Neural cell (in vitro differentiated cells): ENCODE measurements around the gene CDK13. TPM values are rescaled to one million over a fixed set of nuclear protein-coding genes. Genes with fewer than 3 reads are reported as not detected.

Experiments
- H2AFZ ChIP-seq: fragments of 200-600, 300-800 bp; sonication (generic), shearing (Covaris generic); 2 replicates; pipeline ENCODE4 v1.6.0; 2014; ENCODE audit warnings: low read depth, mild to moderate bottlenecking, antibody characterized with exemption, low read length, moderate library complexity
- H3F3A ChIP-seq: fragments of 200-600 bp; shearing (Covaris generic); 2 replicates; pipeline ENCODE4 v1.6.1; 2016; ENCODE audit warnings: mild to moderate bottlenecking, moderate library complexity, mixed read lengths, antibody characterized with exemption, low read length; ENCODE audit not compliant: insufficient read depth, poor library complexity, severe bottlenecking
- H3K27ac ChIP-seq: fragments of 200-600, 300-800 bp; sonication (generic), shearing (Covaris generic); 2 replicates; pipeline ENCODE4 v1.5.1; 2014; ENCODE audit warnings: mild to moderate bottlenecking, low read length, moderate library complexity
- H3K27me3 ChIP-seq: fragments of 300-800, 200-600 bp; sonication (generic), shearing (Covaris generic); 2 replicates; pipeline ENCODE4 v1.6.0; 2014; ENCODE audit warnings: mild to moderate bottlenecking, low read depth, low read length, moderate library complexity; ENCODE audit not compliant: insufficient read depth
- H3K36me3 ChIP-seq: fragments of 300-800, 200-600 bp; sonication (generic), shearing (Covaris generic); 2 replicates; pipeline ENCODE4 v1.5.1; 2014; ENCODE audit warnings: mild to moderate bottlenecking, antibody characterized with exemption, low read length, moderate library complexity; ENCODE audit not compliant: insufficient read depth
- H3K4me2 ChIP-seq: fragments of 300-800, 200-600 bp; sonication (generic), shearing (Covaris generic); 2 replicates; pipeline ENCODE4 v1.6.0; 2014; ENCODE audit warnings: mild to moderate bottlenecking, low read length
- H3K4me3 ChIP-seq: fragments of 300-800, 200-600 bp; sonication (generic), shearing (Covaris generic); 2 replicates; pipeline ENCODE4 v1.5.1; 2014; ENCODE audit warnings: mild to moderate bottlenecking, low read length, moderate library complexity
- H3K79me2 ChIP-seq: fragments of 200-600 bp; shearing (Covaris generic); replicated peaks from 2 replicates; pipeline ENCODE4 v1.6.0; 2014; ENCODE audit warnings: mild to moderate bottlenecking, low read length, moderate library complexity; ENCODE audit not compliant: insufficient read depth
- H3K9ac ChIP-seq: fragments of 300-800, 200-600 bp; sonication (generic), shearing (Covaris generic); 2 replicates; pipeline ENCODE4 v1.6.1; 2016; ENCODE audit warnings: mild to moderate bottlenecking, low read length, mixed read lengths
- H3K9me2 ChIP-seq: fragments of 200-600 bp; shearing (Covaris generic); 2 replicates; pipeline ENCODE4 v1.6.1; 2016; ENCODE audit warnings: mild to moderate bottlenecking, low read length, mixed read lengths; ENCODE audit not compliant: insufficient read depth
- H3K9me3 ChIP-seq: fragments of 200-600, 300-800 bp; sonication (generic), shearing (Covaris generic); 2 replicates; pipeline ENCODE4 v1.6.1; 2016; ENCODE audit warnings: mild to moderate bottlenecking, mixed run types, low read length, moderate library complexity, mixed read lengths
- H4K20me1 ChIP-seq: fragments of 200-600 bp; shearing (Covaris generic); 2 replicates; pipeline ENCODE4 v1.6.1; 2016; ENCODE audit warnings: mild to moderate bottlenecking, mixed run types; ENCODE audit not compliant: insufficient read depth
- CTCF ChIP-seq: fragments of 450-650 bp; IDR thresholded peaks from 2 replicates; pipeline ENCODE4 v1.5.1; 2014; ENCODE audit warnings: antibody characterized with exemption, mild to moderate bottlenecking, moderate library complexity; ENCODE audit not compliant: poor library complexity, severe bottlenecking
- EP300 ChIP-seq: fragments of 450-650 bp; conservative IDR thresholded peaks from 2 replicates; pipeline ENCODE4 v1.6.1; 2014; ENCODE audit warnings: antibody characterized with exemption, mild to moderate bottlenecking, moderate library complexity; ENCODE audit not compliant: poor library complexity, severe bottlenecking
- EZH2 ChIP-seq: fragments of 200-600, 300-800 bp; shearing (Covaris generic), sonication (generic); IDR thresholded peaks from 2 replicates; pipeline ENCODE4 v1.6.1; 2014; ENCODE audit warnings: antibody characterized with exemption, low read length, borderline replicate concordance, mild to moderate bottlenecking; ENCODE audit not compliant: insufficient read depth, poor library complexity, severe bottlenecking
- MXI1 ChIP-seq: fragments of 450-650 bp; conservative IDR thresholded peaks from 2 replicates; pipeline ENCODE4 v1.6.1; 2014; ENCODE audit warnings: antibody characterized with exemption, mild to moderate bottlenecking; ENCODE audit not compliant: poor library complexity, severe bottlenecking
- POLR2AphosphoS5 ChIP-seq: IDR thresholded peaks from 2 replicates; pipeline ENCODE4 v1.6.1; 2012
- RAD21 ChIP-seq: fragments of 450-650 bp; conservative IDR thresholded peaks from 2 replicates; pipeline ENCODE4 v1.6.1; 2014; ENCODE audit warnings: antibody characterized with exemption, mild to moderate bottlenecking, moderate library complexity
- REST ChIP-seq: IDR thresholded peaks from 2 replicates; pipeline ENCODE4 v1.6.1; 2012; ENCODE audit warnings: borderline replicate concordance
- SMC3 ChIP-seq: fragments of 450-650 bp; conservative IDR thresholded peaks from 2 replicates; pipeline ENCODE4 v1.6.1; 2014; ENCODE audit warnings: antibody characterized with exemption, mild to moderate bottlenecking, moderate library complexity; ENCODE audit not compliant: poor library complexity
- polyA plus RNA-seq: library from polyadenylated mRNA; depleted of rRNA; stranded (reverse); fragments of >200 nt; gene quantifications from 2 replicates; pipeline ENCODE4 v1.2.3, GENCODE V29; 2014

Gene CDK13
- polyA plus RNA-seq, 1 donor from 2014 or later = 27.0 TPM

GRCh38 chr7:40059057-40059456, 109.0 kb downstream of the CDK13 start:
- TF ChIP-seq SMC3 (no peak), CTCF (no peak), RAD21 (no peak), POLR2AphosphoS5 (no peak), EP300 (no peak), MXI1 (no peak)
- Histone ChIP-seq H3K9me3 (no peaks in the 10 kb centered on the region), H3K4me3 (no peak overlapping the region), H4K20me1 (no peaks in the 10 kb centered on the region), H3K9me2 (no peaks in the 10 kb centered on the region), H3K9ac (no peak overlapping the region), H2AFZ (no peak overlapping the region), H3K79me2 (no peaks in the 10 kb centered on the region), H3F3A (no peaks in the 10 kb centered on the region), H3K36me3 (no peaks in the 10 kb centered on the region), H3K27me3 (no peaks in the 10 kb centered on the region), H3K4me2 (no peak overlapping the region), H3K27ac (no peak overlapping the region)

- H3K27ac ChIP-seq = no peak overlapping the region
- H3K27me3 ChIP-seq = no peaks in the 10 kb centered on the region
- H3F3A ChIP-seq = no peaks in the 10 kb centered on the region
Measured at GRCh38 chr7:40072268-40072667, 122.2 kb downstream of the CDK13 start.

GRCh38 chr7:40073239-40073638, 123.2 kb downstream of the CDK13 start:
- Histone ChIP-seq H3K4me3 (no peak overlapping the region), H3K27ac (no peak overlapping the region)
- TF ChIP-seq REST (no peak), EZH2 (no peak), EP300 (no peak), CTCF (no peak), RAD21 (no peak)

More at GRCh38 chr7:40072268-40072667, 122.2 kb downstream of the CDK13 start:
- no peak overlapping the region for H3K9ac ChIP-seq
- no peaks in the 10 kb centered on the region for H3K9me2 ChIP-seq
- H3K36me3 ChIP-seq = no peaks in the 10 kb centered on the region
- no peaks in the 10 kb centered on the region for H3K79me2 ChIP-seq
- no peak overlapping the region for H2AFZ ChIP-seq
- H3K4me2 ChIP-seq = no peak overlapping the region
- no peak for TF ChIP-seq EP300
- TF ChIP-seq EZH2 = no peak
- H4K20me1 ChIP-seq = no peaks in the 10 kb centered on the region
- H3K4me3 ChIP-seq = no peak overlapping the region
- H3K9me3 ChIP-seq = no peaks in the 10 kb centered on the region

More at GRCh38 chr7:40073239-40073638, 123.2 kb downstream of the CDK13 start:
- Histone ChIP-seq H3K79me2 (no peaks in the 10 kb centered on the region), H3K9ac (no peak overlapping the region), H3K27me3 (no peaks in the 10 kb centered on the region), H3F3A (no peaks in the 10 kb centered on the region), H3K9me2 (no peaks in the 10 kb centered on the region), H3K9me3 (no peaks in the 10 kb centered on the region), H2AFZ (no peak overlapping the region), H3K4me2 (no peak overlapping the region), H4K20me1 (no peaks in the 10 kb centered on the region), H3K36me3 (no peaks in the 10 kb centered on the region)
